HUES6 (cell line): Measurements from ENCODE around the gene NDUFS3.

Experiments
- H3K27ac ChIP-seq: 2 replicates; pipeline ENCODE4 v1.7.0; 2013; ENCODE audit warnings: low read depth, mild to moderate bottlenecking, low read length, inconsistent platforms
- H3K27me3 ChIP-seq: 2 replicates; pipeline ENCODE4 v1.6.1; 2013; ENCODE audit warnings: low read length; ENCODE audit not compliant: control insufficient read depth, insufficient read depth
- H3K36me3 ChIP-seq: 2 replicates; pipeline ENCODE4 v1.6.1; 2013; ENCODE audit warnings: low read length; ENCODE audit not compliant: control insufficient read depth, insufficient read depth
- H3K4me1 ChIP-seq: 2 replicates; pipeline ENCODE4 v1.6.1; 2013; ENCODE audit warnings: low read length; ENCODE audit not compliant: control insufficient read depth, insufficient read depth
- H3K4me3 ChIP-seq: 2 replicates; pipeline ENCODE4 v1.5.1; 2013; ENCODE audit warnings: low read depth, low read length
- H3K9ac ChIP-seq: one replicate; pipeline ENCODE4 v1.6.1; 2013; ENCODE audit warnings: mild to moderate bottlenecking, low read length
- H3K9me3 ChIP-seq: 2 replicates; pipeline ENCODE4 v1.6.1; 2013; ENCODE audit warnings: low read depth, low read length; ENCODE audit not compliant: control insufficient read depth, insufficient read depth

The NDUFS3 gene

DNA sequence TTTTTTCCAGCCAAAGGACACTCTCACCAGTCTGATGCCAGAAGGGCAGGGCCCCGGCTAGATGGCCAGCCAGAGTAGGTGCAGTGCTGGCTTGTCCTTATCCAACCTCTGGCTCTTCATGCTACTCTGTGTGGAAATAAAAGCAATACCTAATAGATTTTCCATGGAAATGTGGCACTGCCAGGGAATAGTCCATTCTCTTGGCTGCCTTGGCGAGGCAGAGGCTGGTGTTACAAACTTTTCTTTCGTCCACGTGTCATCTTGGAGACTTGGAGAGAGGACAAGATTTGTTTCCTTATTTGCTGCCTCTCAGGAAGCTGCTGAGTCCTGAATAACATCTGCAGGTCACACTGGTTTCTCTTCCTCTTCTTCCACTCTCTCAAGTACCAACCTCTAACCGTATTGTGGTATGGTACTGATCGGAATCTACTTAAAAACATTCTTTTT lies 32.5 kb downstream of the NDUFS3 start:
- H3K4me1 ChIP-seq = no peaks in the 10 kb centered on the region
- no peaks in the 10 kb centered on the region for H3K27me3 ChIP-seq
- peaks cover 14% of the 10 kb centered on the region; the same call in 1 of the 2 replicates for H3K36me3 ChIP-seq
- no peaks in the 10 kb centered on the region for H3K9me3 ChIP-seq
- no peak overlapping the region for H3K4me3 ChIP-seq
- no peak overlapping the region for H3K9ac ChIP-seq
- H3K27ac ChIP-seq = no peak overlapping the region

- Histone ChIP-seq H3K9ac (no peak overlapping the region), H3K27ac (no peak overlapping the region), H3K4me3 (no peak overlapping the region), H3K9me3 (no peaks in the 10 kb centered on the region), H3K36me3 (peaks cover 40% of the 10 kb centered on the region), H3K27me3 (no peaks in the 10 kb centered on the region), H3K4me1 (no peaks in the 10 kb centered on the region)
Measured at GRCh38 chr11:47615249-47615648, 36.4 kb downstream of the NDUFS3 start.

DNA sequence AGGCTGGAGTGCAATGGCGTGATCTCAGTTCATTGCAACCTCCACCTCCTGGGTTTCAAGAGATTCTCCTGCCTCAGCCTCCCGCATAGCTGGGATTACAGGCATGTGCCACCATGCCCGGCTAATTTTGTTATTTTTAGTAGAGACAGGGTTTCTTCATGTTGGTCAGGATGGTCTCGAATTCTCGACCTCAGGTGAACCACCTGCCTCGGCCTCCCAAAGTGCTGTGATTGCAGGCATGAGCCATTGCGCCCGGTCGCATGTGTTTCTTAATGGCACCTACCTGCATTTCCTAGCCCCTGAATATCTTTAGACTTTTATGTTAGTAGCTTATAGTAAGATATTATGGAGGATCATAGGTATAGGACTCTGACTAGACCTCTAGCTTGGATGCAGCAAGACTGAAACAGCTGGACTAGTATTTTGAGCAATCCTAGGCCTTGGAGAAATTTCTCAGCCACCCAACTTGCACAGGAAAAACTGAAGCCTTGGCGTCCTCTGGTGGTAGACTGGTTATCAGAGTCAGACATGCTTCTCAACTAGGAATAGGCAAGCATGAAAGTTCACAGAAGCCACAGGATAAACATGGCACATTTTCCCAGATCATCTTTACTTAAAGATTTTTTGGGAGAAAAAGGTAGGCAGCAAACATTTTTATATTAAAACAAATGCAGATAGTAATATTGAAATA lies 38.0 kb downstream of the NDUFS3 start:
- Histone ChIP-seq H3K27ac (no peak overlapping the region), H3K9me3 (no peaks in the 10 kb centered on the region), H3K9ac (no peak overlapping the region), H3K27me3 (no peaks in the 10 kb centered on the region), H3K4me3 (no peak overlapping the region), H3K36me3 (peaks cover 49% of the 10 kb centered on the region), H3K4me1 (no peaks in the 10 kb centered on the region)

GRCh38 chr11:47617417-47617809 lies 38.5 kb downstream of the NDUFS3 start:
- H3K9ac ChIP-seq = no peak overlapping the region
- H3K27ac ChIP-seq = no peak overlapping the region
- H3K27me3 ChIP-seq = no peaks in the 10 kb centered on the region
- peaks cover 54% of the 10 kb centered on the region for H3K36me3 ChIP-seq
- H3K4me1 ChIP-seq = no peaks in the 10 kb centered on the region
- H3K9me3 ChIP-seq = no peaks in the 10 kb centered on the region
- no peak overlapping the region for H3K4me3 ChIP-seq

GRCh38 chr11:47620836-47621378 lies 42.0 kb downstream of the NDUFS3 start:
- Histone ChIP-seq H3K4me1 (no peaks in the 10 kb centered on the region), H3K27ac (no peak overlapping the region), H3K9ac (no peak overlapping the region), H3K9me3 (no peaks in the 10 kb centered on the region), H3K27me3 (no peaks in the 10 kb centered on the region), H3K36me3 (peaks cover 83% of the 10 kb centered on the region), H3K4me3 (no peak overlapping the region)

DNA sequence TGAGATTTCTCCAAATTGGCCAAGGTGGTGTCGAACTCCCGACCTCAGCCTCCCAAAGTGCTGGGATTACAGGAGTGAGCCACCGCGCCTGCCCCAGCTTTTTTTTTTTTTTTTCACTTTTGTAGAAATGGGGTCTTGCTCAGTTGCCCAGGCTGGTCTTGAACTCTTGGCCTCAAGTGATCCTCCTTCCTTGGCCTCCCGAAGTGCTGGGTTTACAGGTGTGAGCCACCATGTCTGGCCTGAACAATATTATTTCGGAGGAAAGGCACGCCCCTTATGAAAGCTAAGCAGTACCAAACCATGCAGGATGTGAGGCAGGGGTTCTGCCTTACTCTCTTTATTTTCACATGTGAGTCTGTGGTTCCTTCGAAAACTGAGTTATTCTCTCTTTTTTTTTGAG lies 47.4 kb downstream of the NDUFS3 start:
- H3K27ac ChIP-seq = no peak overlapping the region
- H3K9me3 ChIP-seq = no peaks in the 10 kb centered on the region
- no peaks in the 10 kb centered on the region for H3K4me1 ChIP-seq
- H3K36me3 ChIP-seq = peaks cover 89% of the 10 kb centered on the region
- no peak overlapping the region for H3K9ac ChIP-seq
- H3K27me3 ChIP-seq = no peaks in the 10 kb centered on the region
- H3K4me3 ChIP-seq = no peak overlapping the region

- Histone ChIP-seq H3K27ac (no peak overlapping the region), H3K9ac (no peak overlapping the region), H3K27me3 (no peaks in the 10 kb centered on the region), H3K4me1 (no peaks in the 10 kb centered on the region), H3K36me3 (peaks cover 84% of the 10 kb centered on the region), H3K9me3 (no peaks in the 10 kb centered on the region), H3K4me3 (no peak overlapping the region)
Measured at GRCh38 chr11:47628026-47628425, 49.2 kb downstream of the NDUFS3 start.

DNA sequence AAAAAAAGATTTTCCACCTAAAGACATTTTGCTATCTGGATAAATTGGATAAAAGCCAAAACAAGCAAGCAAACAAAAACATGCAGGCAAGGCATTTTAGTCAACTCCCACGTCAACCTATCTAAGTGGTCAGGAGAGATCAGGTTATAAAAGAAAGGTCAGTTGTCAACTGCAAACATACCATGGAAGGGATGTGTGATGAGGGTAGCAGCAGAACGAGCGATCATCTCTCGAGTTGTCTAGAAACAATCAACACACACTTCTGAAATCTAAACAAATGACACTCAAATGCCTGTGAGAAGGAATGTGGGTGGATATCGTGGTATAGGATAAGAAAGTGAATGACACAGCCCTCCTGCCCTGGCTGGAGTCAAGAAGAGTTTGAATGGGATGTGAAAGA lies 52.6 kb downstream of the NDUFS3 start:
- H3K4me1 ChIP-seq = no peaks in the 10 kb centered on the region
- H3K4me3 ChIP-seq = no peak overlapping the region
- no peak overlapping the region for H3K27ac ChIP-seq
- peaks cover 79% of the 10 kb centered on the region for H3K36me3 ChIP-seq
- H3K27me3 ChIP-seq = no peaks in the 10 kb centered on the region
- no peaks in the 10 kb centered on the region for H3K9me3 ChIP-seq
- H3K9ac ChIP-seq = no peak overlapping the region
